GM19324 (cell line): Measurements from ENCODE around the gene WSCD1.

ENCODE experiments used
- ATAC-seq: cut with Tn5 transposase; IDR thresholded peaks from one replicate; pipeline ENCODE4 v1.9.1; 2021; ENCODE audit warnings: mild to moderate bottlenecking, moderate library complexity; ENCODE audit not compliant: unreplicated experiment, low FRiP score

Gene WSCD1

DNA sequence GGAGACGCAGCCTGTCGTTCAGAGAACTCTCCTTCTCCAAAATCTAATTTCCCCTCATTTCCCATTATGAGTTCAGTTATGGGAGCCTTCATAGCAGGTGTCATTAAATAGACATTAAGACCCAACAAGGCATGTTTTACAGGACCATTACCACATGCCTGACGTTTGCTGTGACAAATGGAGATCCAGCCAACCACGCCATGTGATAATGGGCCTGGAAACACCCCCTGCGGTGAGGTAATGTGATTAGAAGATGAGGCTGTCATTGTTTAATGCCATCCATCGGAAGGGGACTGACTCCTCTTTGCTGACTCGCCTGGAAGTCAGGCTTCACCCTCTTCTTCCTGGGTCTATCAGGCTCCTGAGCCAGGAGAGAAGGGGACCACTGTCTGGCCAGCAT lies 76.9 kb downstream of the WSCD1 start:
- no peak for ATAC-seq

DNA sequence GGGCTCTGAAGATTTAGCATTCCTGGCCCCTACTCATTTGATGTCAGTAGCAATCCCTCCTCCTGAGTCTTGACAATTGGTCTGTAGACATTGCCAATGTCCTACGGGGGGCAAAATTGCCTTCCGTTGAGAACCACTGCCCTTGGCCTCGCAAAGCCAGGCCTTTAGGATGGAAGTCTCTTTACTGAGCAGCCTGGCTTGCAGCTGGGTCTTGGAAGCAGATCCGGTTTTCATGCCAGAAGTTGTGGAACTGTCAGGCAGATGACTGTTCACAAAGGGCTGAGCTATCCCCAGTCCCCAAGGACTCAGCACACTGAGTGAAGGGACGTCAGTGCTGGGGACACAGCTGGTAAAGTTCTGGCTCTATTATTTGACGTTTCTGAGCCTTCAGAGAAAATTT lies 83.2 kb downstream of the WSCD1 start:
- no peak for ATAC-seq

DNA sequence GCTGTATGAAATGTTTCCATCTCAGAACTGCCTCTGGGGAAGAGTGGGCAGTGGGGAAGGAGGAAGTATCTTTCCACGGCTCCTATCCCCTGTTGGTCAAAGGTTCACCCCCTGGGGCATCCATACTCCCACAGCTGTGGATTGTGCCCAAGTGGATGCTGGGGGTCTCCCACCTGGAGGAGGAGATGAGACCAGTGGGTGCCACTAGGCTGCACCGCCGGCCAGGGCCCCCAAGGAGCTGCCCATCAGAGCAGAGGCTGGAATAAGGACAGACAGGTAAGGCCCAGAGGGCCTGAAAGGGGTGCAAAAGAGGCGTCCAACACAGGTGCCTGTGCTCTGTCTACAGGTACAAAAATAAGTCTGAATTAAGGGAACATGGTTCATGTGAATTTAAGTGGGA lies 87.5 kb downstream of the WSCD1 start:
- no peak for ATAC-seq

DNA sequence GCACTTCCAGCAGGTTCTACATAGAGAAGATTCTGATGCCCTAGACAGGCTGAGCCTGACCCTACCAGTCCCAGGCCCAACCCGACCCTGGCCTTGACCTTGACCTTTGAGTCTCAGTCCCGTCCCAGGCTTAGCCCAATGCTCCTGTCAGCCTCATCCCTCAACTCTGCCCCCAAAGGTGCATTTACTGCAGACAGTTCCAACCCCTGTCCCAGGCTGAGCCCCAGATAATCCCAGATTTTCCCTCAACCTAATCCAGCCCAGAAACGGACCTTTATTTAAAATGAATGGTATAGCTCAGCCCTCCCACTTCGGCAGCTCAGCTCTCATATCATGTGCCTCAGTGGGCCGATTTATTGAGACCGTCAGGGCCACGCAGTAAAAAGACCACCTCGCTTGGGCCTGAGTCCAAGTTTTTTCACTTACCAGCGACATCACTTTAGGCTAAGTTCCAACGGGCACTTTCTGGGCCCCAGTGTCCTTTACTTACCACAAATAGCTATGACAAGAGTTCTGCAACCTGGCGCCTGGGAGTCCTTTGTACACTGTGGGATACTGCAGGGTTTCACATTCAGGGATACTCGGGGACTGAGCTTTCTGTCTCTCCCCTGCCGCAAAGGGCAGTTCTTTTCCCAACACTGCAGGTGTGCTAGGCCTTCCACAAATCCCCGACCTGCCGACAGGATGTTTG lies 89.5 kb downstream of the WSCD1 start:
- ATAC-seq: no peak

DNA sequence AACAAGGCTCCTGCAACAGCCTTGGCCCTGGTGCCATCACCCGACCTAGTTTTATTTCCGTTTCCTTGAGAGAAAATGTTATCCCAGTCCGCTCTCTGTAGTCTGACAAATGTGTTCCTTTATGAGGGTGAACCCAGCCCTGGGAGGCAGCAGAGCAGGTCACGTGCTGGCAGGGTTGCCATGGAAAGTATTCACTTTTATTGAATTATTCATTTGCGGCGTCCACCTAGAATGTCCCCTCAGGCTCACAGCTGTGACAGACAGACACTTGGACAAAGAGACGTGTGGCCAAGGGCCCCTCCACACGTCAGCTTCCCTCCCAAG lies 90.0 kb downstream of the WSCD1 start:
- no peak for ATAC-seq

DNA sequence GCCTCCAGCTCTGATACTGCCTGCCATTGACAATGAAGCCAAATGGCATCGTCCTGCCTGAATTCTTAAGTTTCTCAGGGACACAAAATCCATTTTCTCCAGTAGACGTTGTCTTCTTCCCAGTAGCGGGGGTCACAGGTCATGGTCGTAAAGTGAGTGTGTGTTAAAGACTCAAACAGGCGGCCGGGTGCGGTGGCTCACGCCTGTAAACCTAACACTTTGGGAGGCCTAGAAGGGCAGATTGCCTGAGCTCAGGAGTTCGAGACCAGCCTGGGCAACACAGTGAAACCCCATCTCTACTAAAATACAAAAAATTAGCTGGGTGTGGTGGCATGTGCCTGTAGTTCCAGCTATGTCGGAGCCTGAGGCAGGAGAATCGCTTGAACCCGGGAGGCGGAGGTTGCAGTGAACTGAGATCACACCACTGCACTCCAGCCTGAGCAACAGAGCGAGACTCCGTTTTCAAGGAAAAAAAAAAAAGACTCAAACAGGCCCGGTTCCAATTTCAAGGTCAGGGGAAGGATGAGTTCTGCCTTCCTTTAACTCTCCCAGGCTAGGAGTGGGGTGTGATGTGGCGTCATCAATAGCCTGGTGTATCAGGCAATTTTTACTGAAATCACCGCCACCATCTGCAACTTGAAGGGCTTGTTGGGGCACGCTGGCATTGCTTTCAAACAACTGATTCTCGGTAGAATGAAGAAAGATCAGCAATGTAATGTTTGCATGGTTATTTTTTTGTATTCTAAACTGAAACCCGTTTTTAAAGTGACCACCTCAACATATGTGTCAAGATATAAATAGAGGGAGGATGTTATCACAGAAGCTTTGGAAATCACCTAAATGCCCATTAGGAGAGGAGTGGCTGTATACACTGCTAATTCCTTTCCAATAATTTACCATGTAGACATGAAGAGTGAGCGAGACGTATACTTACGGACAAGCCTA lies 91.0 kb downstream of the WSCD1 start:
- ATAC-seq: no peak

DNA sequence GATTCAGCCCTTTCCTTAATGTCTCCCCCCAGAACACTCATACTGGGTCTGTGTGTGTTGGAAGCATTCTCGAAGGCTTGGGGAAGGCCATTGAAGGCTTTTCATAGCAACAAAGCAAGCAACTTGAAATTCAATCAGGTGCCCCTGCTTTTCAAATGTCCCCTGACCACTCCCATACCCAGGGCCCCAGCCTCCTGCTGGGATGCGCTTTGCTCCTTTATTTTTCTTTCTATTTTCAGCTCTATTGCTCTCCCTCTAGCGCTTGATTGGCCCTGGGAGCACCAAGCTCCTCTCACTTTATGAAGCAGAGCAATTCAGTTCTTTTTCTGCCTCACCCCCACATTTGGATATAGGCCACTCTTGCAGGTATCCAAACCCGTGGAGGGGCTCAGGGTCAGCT lies 92.0 kb downstream of the WSCD1 start:
- ATAC-seq: no peak

DNA sequence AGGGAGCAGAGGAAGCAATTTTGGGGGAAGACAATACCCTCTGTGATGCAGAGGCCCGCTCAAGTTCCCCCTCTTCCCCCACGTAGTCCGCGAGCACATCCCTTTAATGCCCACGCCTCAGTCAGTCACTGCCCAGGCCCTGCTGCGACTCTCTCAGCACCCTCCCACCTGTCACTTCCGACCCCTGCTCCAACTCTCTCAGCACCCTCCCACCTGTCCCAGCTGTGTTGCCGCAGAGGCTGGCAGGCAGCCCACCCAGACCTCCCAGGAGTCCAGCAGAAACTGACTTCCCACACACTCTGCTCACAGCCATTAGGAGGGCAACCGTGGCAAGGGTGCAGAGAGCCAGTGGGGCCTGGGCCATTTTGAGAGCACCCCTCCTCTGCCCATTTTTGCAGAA lies 92.7 kb downstream of the WSCD1 start:
- no peak for ATAC-seq

DNA sequence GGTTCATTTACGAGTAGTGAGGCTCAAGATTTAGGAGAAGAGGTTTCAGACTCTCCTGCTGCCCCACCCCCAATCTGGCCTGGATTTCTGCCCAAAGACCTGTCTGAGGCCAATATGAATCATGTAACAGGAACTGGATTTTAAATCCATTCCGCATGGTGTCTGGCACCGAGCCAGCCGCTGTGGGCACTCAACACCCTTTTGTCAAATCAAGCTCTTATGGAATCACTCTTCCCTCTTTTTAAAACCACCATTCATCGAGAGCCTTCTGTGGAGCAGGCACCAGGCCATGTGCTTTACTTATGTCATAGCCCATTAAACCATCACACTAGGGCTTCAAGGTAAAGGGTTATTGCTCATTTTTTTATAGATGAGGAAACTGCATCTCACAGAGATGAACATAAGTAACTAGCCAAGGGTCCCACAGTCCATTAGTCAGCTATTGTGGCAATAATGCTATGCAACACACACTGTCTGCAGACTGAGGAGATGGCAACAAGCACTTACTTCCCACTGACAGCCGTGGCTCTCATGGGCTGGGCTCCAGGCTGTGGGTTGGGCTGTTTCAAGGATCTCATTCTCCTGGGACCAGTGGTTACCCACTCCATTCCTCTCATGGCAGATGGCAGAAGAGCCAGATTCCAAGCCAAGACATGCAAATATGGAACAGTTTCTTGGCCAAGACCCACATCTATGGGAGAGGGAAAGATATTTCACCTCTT lies 93.6 kb downstream of the WSCD1 start:
- ATAC-seq: no peak

DNA sequence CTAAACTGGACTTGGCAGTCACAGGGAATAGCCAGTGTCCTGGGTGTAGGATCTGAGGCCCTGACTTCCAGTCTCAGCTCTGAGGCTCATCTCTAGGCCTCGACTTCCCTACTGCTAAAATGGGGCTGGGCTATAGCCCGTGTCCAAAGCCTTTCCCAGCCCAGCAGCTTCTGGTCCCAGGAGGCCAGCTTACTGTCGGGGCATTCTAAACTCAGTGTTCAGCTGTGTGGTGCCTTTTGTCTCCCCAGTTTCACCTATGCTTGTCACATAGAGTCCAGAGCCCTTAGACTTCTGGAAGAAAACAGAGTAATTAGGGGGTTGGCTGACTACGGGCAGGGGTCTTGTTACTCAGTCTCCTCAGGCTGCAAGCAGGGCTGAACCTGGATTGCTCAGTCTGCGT lies 94.8 kb downstream of the WSCD1 start:
- no peak for ATAC-seq

DNA sequence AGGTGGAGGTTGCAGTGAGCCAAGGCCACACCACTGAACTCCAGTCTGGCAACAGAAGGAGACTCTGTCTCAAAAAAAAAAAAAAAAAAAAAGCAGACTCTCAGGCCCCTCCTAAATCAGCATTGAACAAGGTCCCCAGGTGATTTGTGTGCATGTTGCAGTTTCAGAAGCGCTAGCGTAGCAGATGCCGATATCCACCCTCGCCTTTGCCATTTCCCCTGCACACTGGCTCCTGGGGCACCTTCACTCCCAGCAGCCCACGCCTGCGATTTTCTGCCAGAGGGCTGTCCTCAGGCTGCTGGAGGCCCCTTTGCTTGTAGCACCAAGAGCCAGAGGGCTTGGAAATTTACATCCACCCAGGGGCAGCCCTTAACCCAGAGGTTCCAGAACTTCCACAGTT lies 95.6 kb downstream of the WSCD1 start:
- no peak for ATAC-seq

DNA sequence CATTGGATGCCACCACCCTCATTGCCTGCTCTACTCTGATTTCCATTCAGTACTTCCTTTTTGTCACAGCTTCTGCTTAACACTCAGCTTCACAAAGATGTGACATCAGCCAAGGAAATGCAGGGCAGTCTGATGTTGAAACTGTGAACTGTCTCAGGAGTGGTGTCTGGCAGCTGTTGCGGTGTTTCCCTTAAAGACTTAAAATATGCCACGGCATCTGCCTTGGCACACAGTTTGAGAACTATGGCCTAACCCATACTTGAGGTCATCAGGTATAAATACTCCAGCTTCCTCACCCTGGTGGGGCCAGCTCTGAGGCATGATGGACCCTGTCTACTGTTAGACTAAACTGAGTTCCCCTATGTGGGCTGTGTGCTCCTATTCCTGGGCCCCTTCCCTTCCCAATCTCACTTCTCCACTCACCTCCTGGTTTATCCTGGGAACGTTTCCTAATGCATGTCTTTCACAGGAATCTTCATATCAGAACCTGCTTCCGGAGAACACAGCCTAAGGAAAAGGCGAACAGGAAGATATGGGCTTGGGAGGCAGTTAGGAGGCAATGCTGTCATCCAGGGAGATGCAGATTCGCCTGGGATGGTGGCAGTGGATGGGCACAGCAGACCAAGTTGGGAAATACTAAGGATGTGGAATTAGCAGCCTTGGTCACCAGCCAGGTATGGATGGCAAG lies 96.5 kb downstream of the WSCD1 start:
- no peak for ATAC-seq

DNA sequence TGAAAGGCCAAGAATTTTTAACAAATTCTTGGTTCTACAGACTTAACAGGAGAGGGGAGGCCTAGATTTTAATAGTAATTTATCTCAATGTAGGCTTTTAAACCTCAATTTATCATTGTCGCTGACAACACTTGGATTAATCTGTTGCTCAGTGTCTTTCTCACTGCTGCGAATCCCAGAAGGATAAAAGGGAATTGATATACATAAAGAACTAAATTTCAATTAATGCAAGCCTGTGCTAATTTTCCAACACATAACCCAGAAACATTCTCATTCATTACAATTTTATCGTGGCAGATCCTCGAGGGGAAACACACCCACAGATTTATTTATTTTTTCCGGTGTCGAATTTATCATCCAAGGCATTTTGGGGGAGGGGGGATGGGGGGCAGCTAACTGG lies 98.1 kb downstream of the WSCD1 start:
- ATAC-seq: no peak

DNA sequence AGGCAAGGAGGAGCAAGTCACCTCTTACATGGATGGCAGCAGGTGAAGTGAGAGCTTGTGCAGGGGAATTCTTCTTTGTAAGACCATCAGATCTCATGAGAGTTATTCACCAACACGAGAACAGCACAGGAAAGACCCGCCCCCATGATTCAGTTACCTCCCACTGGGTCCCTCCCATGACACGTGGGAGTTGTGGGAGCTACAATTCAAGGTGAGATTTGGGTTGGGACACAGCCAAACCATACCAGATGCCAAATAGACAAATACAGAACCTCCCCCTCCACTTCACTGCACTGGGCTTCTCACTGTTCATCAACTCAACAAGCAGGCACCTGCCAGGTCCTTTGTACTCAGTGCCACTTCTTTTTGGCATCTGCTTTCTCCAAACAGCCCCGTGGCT lies 100.2 kb downstream of the WSCD1 start:
- no peak for ATAC-seq

DNA sequence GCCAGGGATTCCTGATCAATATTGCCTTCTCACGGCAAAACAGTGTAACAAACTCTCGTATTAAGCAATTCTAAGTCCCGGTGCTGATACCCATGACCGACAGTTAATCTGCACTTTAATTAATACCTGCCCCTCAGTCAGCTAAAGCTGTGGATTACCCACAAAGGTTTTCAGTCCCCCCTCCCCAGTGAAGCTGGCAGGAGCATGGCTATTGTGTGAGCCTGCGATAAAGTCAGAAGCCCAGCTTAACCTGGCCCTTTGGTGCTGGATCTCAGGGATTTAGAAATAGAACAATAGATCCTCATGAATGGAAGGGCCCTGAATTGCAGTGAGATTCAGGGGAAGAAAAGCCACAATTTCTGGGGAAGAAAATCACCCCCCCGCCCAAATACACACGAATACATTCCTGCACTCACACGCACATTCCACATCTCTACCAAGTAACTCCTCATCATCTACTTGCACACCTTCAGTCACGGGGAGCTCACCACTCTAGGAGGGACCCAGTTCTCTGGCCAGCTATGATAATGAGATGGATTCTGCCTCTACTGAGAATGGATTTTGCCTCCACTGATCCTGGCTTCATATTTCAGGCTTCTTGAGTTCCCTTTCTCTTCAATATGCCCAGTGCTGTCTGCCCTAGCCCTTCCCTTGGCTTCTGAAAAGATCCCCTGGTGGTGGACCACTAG lies 102.6 kb downstream of the WSCD1 start:
- no peak for ATAC-seq

DNA sequence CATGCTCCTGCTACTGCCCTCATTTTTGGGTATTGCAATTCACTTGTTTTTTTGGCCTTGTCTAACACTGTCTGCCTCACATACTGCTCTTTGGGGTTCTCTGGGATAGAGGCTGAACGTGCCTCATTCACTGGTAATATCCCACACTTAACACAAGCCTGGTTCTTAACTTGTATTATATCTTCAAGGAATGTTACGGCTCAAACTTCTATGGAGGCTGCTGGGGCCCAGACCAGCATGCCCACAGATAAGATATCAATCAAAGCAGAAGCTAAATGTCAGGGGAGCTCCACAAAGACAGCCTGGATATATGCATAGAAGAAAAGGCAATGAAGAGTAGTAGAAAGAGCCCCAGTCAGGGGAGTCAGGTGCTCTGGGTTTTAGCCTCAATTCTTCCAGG lies 103.5 kb downstream of the WSCD1 start:
- ATAC-seq: no peak
